ENCODE results near the gene MMEL1.

DNA sequence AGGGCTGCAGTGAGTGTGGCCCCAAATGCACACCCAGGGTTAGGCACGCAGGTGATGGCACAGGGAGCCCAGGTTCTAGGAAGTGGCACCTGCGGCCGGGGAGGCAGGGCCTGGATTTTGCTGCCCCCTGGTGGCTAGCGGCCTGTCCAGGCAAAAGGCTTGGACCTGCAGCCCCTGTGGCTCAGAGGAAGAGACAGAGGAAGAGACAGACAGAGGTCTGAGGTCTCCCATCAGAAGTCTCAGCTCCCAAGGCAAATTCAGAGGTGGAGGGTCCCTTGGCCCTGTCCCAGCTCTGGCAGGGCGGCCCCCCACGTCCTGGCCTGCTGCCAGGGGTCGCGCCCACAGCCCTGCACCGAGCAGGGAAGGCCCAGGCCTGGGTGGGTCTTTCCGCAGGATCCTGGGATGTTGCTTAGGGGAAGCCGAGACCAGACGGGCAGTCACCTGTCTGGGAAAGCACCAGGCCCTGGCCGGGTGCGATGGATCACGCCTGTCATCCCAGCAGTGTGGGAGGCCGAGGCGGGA, 84.7 kb downstream of the MMEL1 start:
- TF ChIP-seq, protein P1, sequence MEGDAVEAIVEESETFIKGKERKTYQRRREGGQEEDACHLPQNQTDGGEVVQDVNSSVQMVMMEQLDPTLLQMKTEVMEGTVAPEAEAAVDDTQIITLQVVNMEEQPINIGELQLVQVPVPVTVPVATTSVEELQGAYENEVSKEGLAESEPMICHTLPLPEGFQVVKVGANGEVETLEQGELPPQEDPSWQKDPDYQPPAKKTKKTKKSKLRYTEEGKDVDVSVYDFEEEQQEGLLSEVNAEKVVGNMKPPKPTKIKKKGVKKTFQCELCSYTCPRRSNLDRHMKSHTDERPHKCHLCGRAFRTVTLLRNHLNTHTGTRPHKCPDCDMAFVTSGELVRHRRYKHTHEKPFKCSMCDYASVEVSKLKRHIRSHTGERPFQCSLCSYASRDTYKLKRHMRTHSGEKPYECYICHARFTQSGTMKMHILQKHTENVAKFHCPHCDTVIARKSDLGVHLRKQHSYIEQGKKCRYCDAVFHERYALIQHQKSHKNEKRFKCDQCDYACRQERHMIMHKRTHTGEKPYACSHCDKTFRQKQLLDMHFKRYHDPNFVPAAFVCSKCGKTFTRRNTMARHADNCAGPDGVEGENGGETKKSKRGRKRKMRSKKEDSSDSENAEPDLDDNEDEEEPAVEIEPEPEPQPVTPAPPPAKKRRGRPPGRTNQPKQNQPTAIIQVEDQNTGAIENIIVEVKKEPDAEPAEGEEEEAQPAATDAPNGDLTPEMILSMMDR (IDR thresholded peaks at IDR 0.05): peak in 11 of 12 donors; percentile 90 to 98 (median 95)
- no peak for TF ChIP-seq POLR2A (IDR thresholded peaks at IDR 0.05)

Data from heart left ventricle (tissue), 13 donors.